NCI-H2107 treated with DMSO at 0.1 percent for 48 hours (cell line): Measurements from ENCODE around the gene IMP3.
A peak's percentile ranks its signal among the peaks of the same experiment; 100 is the strongest.
"Not testable (repeated sequence)": the region's sequence is repeated elsewhere in the genome, so short reads cannot be mapped to it uniquely, and the experiment has no call there.

Experiments
- DNase-seq: peaks from one replicate; lab custom pipeline; 2025; ENCODE audit not compliant: unreplicated experiment; lab: John Stamatoyannopoulos, UW

IMP3 gene, protein sequence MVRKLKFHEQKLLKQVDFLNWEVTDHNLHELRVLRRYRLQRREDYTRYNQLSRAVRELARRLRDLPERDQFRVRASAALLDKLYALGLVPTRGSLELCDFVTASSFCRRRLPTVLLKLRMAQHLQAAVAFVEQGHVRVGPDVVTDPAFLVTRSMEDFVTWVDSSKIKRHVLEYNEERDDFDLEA

DNA sequence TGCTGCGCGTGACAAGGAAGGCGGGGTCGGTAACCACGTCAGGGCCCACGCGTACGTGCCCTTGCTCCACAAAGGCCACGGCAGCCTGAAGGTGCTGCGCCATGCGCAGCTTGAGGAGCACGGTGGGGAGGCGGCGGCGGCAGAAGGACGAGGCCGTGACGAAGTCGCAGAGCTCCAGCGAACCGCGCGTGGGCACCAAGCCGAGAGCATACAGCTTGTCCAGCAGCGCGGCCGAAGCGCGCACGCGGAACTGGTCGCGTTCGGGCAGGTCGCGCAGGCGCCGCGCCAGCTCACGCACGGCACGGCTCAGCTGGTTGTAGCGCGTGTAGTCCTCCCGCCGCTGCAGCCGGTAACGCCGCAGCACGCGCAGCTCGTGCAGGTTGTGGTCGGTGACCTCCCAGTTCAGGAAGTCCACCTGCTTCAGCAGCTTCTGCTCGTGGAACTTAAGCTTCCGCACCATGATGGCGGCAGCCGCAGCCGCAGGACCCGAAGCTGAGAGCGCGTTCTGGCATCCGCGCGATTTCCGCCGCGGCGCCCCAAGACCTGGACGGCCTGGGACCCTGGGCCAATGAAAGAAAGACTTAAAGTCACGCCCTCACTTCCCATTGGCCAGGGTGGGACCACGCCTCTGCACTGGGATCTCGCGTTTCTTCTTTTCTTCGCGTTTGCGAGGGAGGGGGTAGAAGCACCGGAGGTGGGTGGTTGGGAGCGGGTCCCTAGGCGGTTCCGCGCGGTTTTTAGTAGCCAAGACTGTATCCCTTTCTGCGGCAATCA lies at the start of gene IMP3:
IMP3 (minus strand) TSS at position 516 of the 774 bp plus-strand sequence; CDS start at position 460, 56 bp downstream.
- peak; percentile 81 for DNase-seq

- DNase-seq, result not testable (repeated sequence)
Observed at GRCh38 chr15:75689429-75689828, 49.4 kb upstream of the IMP3 start.

DNA sequence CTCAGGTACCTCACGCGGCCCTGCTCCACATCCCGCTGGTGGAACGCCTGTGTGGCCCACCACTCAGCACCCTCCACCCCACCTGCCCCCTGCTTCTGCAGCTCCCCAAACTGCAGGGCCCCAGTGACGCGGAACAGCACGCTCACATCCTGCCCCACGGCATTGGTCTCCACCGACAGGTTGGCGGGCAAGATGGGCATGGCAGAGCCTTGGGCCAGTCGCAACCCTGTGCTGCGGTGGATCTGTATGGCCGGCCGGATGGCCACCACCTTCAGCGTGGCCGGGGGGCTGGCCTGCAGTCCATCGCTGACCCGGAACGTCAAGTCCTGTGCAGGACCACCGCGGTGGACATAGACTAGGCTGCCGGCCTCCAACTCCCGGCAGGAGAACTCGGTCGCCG lies 48.8 kb upstream of the IMP3 start:
- DNase-seq, result no peak

- DNase-seq, result no peak
Observed at GRCh38 chr15:75688278-75688557, 48.2 kb upstream of the IMP3 start.

- DNase-seq, result no peak
Observed at GRCh38 chr15:75687486-75688277, 47.7 kb upstream of the IMP3 start.

DNA sequence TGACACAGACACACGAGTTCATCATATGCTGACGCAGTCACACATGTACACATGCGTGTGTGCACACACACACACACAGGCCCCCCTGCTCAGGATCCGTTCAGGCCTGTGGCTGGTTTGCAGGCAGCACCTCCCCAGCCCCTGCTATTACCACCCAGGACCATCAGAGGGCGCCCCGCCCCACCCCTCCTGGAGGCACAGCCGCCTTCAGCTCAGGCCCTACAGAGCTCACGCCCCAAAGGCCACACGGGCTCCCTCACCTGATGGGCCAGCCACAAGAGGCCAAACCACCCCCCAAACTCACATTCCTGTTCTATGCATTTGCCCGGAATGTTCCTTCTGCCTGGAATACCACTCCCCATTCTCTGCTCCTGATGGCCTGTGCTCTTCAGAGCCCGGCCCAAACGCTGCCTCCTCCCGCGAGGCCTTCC lies 46.2 kb upstream of the IMP3 start:
- DNase-seq, result not testable (repeated sequence)

DNA sequence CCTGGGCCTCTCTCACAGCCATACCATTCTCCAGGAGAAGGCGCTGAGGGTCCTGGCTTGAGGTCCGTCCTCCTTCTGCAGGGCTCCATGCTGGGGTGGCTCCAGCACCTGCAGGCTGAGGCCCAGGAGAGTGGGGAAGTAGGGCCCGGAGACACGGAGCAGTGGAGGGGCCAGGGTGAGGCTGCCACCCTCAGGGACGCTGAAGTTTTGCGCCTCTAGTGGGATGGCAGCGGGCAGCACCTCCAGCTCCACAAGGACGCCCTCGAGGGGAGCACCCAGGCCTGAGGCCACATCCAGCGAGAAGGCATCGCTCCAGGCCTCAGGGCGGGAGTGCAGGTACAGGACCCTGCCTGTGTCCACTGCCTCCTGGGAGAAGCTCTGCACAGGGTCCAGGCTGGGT lies 45.2 kb upstream of the IMP3 start:
- no peak for DNase-seq

GRCh38 chr15:75684648-75685047 lies 44.6 kb upstream of the IMP3 start:
- DNase-seq, result no peak

DNA sequence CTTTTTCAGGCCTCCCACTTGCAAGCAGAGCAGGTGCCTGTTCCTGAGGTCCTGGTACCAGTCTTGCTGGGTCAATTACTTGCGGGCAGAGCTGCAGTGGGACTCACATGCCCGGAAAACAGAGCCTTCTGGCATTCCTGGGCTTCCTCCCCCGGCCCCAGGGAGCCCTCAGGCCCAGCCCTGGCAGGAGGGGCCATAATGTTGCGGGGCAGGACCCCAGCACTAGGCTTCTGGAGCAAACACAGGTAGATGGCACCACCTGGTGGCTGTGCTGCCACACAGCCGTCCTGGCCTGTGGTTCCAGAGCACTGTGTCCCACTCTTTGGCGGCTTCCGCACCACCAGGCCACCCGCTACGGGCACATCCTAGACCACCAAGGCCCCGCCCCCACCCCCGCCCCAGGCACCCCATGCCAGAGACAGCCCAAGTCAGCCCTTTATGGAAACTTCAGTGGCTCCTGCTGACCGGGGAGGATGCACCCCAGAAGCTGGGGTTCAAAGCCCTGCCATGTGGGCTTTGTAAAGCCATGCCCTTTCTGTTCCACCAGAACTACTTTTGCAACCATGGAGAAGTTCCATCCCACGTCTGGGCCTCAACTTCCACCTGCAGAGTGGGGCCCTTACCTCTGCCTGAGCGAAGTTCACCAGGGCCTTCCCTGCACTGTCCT lies 43.8 kb upstream of the IMP3 start:
- not testable (repeated sequence) for DNase-seq

- DNase-seq, result no peak
Observed at GRCh38 chr15:75682181-75683135, 42.4 kb upstream of the IMP3 start.

- no peak for DNase-seq
Observed at GRCh38 chr15:75680007-75680789, 40.2 kb upstream of the IMP3 start.

- DNase-seq, result not testable (repeated sequence)
Observed at GRCh38 chr15:75678324-75678690, 38.3 kb upstream of the IMP3 start.

DNA sequence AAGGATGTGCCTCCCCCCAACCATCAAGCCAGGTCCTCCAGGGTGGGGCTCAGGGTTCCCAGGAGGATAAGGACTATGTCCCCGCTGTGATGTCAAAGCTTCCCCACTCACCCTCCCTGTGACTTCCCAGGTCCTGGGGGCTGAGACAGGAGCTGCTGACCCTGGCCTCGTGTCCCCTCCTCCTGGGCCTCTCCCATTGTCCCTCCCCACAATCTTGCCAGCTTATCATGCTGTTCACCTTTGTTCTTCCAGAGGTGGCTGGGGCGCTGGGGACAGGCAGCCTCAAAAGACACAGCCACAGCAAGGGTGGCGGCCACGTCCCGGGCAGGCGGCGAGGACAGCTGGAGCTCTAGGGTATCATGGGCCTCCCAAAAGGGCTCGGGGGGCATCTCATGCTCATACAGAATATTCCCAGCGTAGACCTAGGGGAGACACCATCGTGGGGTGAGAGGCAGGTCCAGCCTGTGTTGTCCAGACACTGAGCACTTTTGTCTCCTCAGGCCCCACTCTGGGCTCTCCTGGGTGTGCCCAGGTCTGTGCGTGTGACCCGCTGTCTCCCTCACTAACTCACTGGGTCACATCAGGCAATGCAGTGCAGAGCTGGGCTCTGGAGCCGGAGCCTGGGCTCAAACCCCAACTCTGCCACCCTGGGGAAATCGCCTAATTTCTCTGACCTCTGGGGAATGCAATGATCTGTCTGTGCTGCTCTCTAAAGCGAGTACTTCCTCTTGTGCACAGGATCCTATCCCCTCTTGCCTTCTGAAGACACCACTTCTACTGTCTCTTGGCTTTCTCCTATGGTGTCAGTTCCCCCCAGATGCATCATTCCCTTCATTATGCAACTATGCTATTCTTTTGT lies 37.7 kb upstream of the IMP3 start:
- DNase-seq, result no peak

DNA sequence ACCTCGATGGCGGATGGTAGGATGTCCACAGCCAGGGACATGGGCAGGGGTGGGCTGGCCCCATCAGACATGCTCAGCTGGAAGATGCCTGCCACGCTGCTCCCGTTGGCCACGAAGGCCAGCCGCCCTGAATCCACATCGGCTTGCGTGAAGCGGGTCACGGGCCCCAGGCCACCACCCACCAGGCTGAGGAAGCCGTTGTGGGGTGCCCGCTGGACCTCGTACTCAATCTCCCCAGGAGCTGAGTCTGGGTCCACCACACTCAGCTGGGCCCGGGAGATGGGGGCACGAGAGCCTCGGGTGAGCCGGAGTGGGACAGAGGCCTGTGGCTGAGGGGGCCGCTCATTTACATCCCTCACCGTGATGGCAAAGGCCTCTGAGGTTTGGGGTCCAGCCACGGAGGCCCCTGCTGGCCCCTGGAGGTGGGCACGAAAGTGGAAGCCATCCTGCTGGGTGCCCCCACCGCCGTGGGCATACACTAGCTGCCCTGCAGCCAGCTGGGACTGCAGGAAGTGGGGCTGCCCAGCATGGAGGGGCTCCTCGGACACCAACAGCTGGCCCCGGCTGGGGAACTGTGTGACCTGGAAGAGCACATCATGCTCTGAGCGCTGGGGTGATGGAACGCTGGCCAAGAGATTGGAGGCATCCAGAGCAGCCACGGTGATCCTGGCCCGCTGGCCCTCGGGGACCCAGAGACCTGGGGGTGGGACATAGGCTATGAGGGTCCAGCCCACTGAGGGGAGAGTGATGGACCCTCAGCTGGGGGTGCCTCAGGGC lies 36.9 kb upstream of the IMP3 start:
- DNase-seq, result no peak

- DNase-seq, result no peak
Observed at GRCh38 chr15:75675579-75676404, 35.8 kb upstream of the IMP3 start.

DNA sequence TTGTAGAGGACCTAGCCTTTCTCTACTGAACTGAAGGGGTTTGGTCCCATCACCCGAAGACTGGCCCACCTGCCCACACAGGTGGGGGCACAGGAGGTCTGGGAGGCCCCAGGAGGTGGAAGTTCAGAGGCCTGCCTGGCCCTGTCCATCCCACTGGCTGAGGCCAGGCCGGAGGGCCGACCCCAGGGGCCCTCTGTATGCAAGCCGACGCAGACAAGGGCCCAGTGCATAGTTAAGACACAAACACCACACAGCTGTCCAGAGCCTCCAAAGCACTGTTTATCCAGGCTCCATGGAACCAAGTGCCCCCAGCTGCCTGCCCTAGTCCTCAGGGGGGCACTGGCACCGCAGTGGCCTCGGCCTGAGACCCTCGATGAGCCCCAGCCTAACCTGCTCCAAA lies 34.3 kb upstream of the IMP3 start:
- DNase-seq, result no peak
